HPDE6-E6E7 (cell line): ENCODE measurements around the gene FHIT.

Source experiments
- DNase-seq: peaks from one replicate; pipeline ENCODE4 v3.0.0; 2011; ENCODE audit warnings: missing footprints; ENCODE audit errors: extremely low spot score

Gene FHIT

DNA sequence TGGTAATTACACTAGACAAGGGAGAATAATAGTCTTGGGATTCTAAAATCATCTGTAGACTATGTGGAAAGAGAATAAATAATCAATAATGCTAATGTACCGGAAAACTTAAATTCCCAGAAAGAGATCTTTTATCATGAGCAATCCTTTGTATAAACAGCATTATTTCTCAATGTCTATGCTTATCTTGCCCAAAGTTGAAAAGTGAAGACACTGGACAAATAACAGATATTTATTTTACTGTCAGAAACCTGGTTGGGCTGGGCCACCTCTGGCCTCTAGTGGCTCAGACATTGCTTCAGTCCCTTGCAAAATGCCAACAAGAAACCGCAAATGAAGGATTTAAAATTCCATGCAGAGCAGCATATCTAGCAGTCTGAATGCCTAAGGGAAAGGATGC is 409.9 kb downstream of the FHIT start:
- no peak for DNase-seq

GRCh38 chr3:60839246-60839645 is 412.0 kb downstream of the FHIT start:
- DNase-seq = no peak

DNA sequence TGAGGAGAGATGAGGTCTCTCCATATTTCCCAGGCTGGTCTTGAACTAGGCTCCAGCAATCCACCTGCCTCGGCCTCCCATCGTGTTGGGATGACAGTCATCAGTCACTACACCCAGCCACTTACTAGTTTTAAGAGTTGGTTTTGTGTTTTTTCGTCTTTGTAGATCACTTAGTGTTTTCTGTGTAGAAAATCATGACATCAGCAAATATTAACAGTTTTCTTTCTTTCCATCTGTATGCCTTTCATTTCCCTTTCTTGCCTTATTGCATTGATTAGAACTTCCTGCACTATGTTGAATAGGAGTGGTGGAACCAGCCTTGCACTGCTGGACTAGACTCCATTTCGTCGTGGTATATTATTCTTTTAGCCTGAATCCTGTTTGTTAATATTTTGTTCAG is 415.5 kb downstream of the FHIT start:
- DNase-seq = no peak

DNA sequence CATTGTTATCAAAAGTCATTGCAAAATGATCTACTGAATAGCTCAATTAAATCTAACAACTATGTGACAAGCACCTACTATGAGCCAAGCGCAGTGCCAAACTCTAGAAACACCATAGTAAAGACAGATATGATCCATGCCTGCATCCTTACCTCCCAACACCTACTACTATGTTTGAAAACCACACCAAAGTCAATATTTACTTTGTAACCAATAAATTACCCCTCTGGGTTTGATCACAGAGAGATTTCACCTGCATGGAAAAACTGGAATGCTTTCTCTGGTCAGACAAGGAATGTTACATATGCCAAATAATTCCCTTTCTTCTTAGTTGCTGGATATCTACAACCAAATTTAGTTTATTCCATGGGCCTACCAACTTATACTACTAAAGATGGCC is 422.2 kb downstream of the FHIT start:
- DNase-seq = no peak

DNA sequence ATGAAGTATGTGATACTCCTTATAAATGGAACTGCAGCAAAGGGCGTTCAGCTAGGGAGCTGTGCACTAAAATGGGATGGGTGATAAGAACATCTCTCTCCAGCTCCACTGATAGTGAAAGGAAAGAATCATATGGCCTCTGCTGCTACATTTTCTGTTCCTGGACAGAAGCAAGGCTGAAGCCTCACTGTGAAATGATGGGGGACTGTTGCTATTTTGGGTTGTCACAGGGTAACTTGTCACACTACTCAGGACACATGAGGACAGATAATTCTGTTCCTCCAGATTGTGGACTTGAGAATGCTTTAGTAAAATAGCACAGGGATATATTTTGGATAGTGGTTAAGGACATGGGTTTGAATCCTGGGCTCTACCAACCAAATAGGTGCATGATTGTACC is 423.6 kb downstream of the FHIT start:
- DNase-seq = no peak

DNA sequence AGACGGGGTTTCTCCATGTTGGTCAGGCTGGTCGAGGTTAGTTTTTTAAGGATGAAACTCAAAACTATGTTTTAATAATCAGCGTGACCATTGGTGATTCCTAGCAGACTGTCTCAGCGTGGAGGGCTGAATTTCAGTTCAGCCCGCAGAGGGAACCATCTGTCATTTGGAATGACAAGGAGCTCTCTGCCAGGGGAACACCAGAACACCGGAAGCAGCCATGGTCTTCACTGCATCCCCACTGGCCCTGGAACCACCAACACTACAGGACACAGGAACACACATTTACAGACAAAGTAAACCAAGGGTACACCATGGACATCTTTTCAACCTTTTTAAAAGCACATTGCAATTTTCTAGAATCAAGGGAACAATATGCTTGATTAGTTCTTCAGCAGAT is 424.7 kb downstream of the FHIT start:
- DNase-seq = no peak

- no peak for DNase-seq
These were observed 438.8 kb downstream of the FHIT start for GRCh38 chr3:60812502-60812901.

DNA sequence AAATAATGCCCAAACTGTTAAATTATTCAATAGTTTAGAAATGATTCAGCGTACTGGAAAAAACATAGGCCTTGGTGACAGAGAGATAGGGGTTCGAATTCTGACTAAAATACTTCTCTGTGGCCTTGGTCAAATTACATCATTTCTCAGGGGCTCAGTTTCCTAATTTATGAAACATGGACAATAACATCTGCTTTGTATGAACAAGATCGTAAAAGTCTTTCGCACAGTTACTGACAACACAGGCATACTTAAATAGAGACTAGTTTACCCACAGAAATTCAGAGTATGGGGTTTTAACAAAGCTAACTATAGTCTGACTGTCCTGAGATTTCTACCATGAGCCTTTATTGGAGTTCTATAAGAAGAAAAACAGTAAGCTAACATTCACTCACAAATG is 440.4 kb downstream of the FHIT start:
- DNase-seq = no peak

DNA sequence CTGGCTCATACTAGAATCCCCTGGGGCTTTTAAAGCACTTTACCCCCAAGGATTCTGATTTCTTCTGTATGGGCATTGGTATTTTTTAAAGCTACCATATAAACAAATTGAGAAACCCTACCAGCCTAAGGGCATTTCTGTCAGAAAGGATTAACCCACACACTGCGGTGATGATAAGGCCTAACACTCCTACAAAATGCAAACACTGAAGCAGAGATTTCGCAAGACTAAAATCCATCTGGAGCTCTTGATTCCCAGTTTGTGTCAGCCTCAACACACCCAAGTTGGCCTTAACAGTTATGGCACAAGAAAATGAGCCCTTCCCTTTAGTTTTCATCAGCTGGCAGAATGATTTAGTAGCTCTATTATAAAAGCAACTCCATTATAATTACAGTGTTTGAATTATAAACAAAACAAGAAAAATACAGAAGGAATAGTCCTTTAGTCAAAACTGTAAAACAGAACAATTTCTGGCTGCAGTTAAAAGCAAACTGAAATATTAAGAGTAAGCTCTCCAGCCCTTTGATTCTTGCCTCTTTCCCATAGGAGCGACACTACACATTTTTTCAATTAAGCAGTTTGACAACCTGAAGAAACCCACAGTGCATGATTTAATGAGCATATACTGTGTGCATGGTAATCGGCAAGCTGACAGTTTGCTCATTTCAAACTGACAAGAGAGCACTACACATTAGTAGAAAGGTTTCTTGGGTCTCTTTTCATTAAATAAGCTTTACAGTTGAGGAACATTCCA is 441.2 kb downstream of the FHIT start:
- no peak for DNase-seq

DNA sequence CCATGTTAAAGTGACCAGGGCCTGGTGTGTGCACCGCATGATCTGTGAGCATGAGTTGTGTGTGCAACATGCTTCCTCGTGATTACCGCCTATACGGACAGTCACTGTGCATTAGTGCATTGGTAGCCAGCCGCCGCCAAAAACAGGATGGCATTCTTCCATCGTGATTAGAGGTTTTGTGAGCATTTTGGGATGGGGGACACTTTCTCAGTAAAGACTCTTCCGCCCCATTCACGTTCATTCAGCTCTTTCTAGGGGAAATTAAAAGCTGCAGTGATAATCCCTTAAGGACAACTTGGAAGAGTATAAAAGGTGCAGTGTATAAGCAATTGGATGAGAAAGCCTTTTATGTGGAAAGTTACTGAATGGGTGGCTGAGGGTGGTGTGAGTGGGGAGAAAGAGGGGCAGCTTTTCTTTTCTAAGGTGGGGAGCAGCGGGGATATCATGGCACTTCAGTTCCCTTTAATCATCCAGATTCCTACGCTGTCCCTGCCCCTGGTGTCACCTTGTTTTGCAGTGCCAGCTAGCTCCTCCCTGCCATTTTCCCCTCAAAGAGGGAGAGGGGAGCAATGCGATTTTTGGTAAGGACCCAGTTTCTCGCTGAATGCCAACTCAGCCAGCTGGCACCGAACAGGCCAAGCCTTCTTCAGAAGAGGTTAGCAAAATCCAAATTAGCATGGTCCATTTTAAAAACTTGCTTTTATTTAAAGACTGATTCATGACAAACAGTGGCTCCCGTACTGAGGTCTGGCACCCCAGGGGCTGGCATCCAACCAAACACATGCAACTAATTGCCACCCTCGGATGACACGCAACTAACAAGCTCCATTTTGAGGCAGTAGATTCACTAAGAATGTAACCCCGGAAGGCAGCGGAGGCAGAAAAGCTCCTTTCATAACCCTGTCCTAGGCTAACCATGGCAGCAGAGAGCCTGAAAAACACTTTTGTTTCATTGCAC is 447.8 kb downstream of the FHIT start:
- no peak for DNase-seq

GRCh38 chr3:60801307-60801706 is 449.9 kb downstream of the FHIT start:
- DNase-seq = no peak

DNA sequence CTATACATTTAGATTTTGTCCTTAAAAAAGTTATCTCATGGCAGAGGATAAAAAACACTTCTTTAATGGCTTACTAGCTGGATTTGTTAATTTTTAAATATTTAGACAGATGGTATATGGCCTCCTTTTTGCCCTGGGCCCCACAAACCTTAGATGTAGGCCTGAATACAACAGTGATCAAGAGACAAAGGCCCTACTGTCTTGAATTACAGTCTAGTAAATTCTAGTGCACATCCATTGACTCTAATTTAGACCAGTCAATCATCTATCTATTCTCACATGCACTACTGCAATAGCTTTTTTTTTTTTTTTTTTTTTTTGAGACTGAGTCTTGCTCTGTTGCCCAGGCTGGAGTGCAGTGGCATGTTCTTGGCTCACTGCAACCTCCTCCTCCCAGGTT is 452.8 kb downstream of the FHIT start:
- DNase-seq = no peak

- no peak for DNase-seq
These were observed 458.9 kb downstream of the FHIT start for GRCh38 chr3:60792249-60792852.

DNA sequence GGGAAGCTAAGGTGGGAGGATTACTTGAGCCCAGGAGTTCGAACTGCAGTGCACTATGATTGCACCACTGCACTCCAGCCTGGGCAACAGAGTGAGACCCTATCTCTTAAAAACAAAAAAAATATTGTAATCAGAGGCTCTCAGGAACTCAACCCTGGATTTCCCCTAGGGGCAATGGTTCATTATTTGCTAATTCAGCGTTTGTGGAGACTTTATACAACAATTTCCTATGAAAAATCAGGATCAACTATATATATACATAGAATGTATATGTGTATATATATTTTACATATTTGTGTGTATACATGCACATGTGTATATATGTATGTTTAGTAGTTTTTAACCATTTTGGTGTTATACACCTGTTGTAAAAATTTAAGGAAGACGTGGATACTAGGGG is 463.1 kb downstream of the FHIT start:
- no peak for DNase-seq

- DNase-seq = no peak
These were observed 469.3 kb downstream of the FHIT start for GRCh38 chr3:60781935-60782334.

- no peak for DNase-seq
These were observed 471.6 kb downstream of the FHIT start for GRCh38 chr3:60779637-60780036.

GRCh38 chr3:60775985-60776384 is 475.3 kb downstream of the FHIT start:
- no peak for DNase-seq

GRCh38 chr3:60774617-60775016 is 476.6 kb downstream of the FHIT start:
- no peak for DNase-seq

DNA sequence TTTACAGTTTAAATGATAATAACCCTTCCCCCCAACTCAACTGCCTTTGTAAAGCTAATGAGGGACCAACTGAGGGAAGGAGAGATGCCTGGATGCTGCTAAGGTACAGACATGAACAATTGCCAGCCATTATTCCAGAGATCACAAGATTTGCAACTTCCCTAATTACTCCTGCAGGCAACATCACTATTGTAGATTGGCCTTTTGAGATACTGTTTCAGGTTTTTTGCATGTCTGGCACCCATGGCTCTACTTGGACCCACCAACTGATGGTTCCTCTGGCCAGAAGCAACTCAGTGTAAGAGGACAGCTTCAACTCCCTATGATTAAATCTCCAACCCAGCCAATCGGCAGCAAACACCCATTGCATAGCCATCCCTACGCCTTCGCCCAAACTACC is 478.7 kb downstream of the FHIT start:
- DNase-seq = no peak

DNA sequence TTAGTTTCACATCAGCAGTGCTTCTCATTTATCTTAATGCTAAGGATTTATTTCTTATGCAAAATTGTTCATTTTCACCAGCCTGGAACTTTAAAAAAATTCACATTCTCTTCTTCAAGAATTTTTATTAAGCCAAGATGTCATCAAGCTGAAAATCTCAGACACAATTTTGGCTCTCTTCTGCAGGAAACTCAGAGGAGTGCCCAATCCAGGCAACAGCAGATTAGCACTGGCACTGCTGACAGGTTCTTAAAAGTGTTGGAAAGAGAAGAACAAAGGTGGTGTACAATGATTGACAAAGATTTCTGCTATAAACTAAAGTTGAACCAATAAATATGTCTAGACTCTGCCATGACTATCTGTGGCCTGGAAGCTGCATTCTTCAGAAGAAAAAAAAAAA is 479.5 kb downstream of the FHIT start:
- DNase-seq = no peak

DNA sequence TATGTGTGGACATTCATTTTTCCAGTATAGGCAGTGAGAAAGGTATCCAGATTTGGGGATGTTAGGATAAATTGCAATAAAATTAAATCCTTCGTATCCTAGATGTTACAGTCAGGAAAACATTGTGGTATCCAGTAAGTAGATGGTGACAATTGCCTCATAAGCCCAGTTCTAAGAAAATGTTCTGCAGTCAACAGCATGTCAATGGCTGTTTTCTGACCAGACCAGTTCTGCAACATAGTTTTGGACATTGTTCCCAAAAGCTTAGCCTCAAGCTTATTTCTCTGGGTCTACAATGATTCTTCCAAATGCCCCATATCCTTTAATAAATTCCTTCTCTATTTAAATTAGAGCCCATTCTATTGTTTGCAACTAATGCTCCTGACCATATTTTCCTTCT is 480.7 kb downstream of the FHIT start:
- no peak for DNase-seq

DNA sequence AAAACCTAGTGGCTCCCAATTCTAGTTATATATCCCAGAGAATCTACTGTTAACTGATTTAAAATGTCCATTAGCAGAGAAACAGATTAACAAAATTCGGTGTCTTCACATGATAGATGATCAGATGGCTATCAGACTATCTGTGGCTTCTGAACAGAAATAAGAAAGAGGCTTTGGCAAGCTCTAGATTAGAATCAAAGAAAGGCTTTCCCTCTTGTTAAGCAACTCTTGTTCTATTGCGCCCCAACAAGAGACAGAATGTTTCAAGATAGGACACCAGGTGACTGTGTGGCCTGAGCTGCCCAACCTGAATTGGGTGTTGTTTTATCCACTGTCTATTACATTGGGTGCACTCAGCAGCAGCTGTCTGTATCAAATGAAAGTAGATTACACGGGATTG is 483.7 kb downstream of the FHIT start:
- DNase-seq = no peak

GRCh38 chr3:60765776-60766175 is 485.5 kb downstream of the FHIT start:
- no peak for DNase-seq
